ENCODE data around the gene SYNM.

GRCh38 chr15:99057020-99057419, 47.9 kb upstream of the SYNM start:
- TF ChIP-seq CTCF (IDR thresholded peaks at IDR 0.05) (no peak), POLR2A (IDR thresholded peaks at IDR 0.05) (no peak)
